ENCODE measurements around the gene SORBS2. TPM values are rescaled to one million over a fixed set of nuclear protein-coding genes. Genes with fewer than 3 reads are reported as not detected.
A peak's percentile ranks its signal among the peaks of the same experiment; 100 is the strongest.

Gene SORBS2
- polyA plus RNA-seq, 1 donor from 2014 or later: 46.0 TPM

- Histone ChIP-seq H3K79me2 (replicated peaks; ENCODE audit: insufficient read depth, low read length) (no peaks in the 10 kb centered on the region), H3K4me2 (ENCODE audit: low read length) (no peak overlapping the region), H3K27me3 (ENCODE audit: insufficient read depth, low read depth, low read length) (no peaks in the 10 kb centered on the region), H3F3A (ENCODE audit: insufficient read depth, low read length, poor library complexity, severe bottlenecking) (no peaks in the 10 kb centered on the region), H3K36me3 (ENCODE audit: insufficient read depth, low read length) (peaks cover 8% of the 10 kb centered on the region), H4K20me1 (ENCODE audit: insufficient read depth) (no peaks in the 10 kb centered on the region), H3K27ac (ENCODE audit: low read length) (no peak overlapping the region), H3K9ac (ENCODE audit: low read length) (no peak overlapping the region), H3K4me3 (ENCODE audit: low read length) (no peak overlapping the region), H2AFZ (ENCODE audit: low read depth, low read length) (no peak overlapping the region), H3K9me2 (ENCODE audit: insufficient read depth, low read length) (no peaks in the 10 kb centered on the region), H3K9me3 (ENCODE audit: low read length) (no peaks in the 10 kb centered on the region)
- no peak for TF ChIP-seq RAD21 (conservative IDR thresholded peaks at IDR 0.05)
- peak; percentile 13 for TF ChIP-seq POLR2AphosphoS5 (IDR thresholded peaks at IDR 0.05)
Measured at GRCh38 chr4:185637163-185637875, 174.7 kb downstream of the SORBS2 start.

- H3K27ac ChIP-seq (ENCODE audit: low read length): no peak overlapping the region
- no peaks in the 10 kb centered on the region for H3K9me2 ChIP-seq (ENCODE audit: insufficient read depth, low read length)
- H3K36me3 ChIP-seq (ENCODE audit: insufficient read depth, low read length): peaks cover 8% of the 10 kb centered on the region
- no peaks in the 10 kb centered on the region for H3K9me3 ChIP-seq (ENCODE audit: low read length)
- no peak overlapping the region for H3K9ac ChIP-seq (ENCODE audit: low read length)
- H2AFZ ChIP-seq (ENCODE audit: low read depth, low read length): no peak overlapping the region
- H4K20me1 ChIP-seq (ENCODE audit: insufficient read depth): no peaks in the 10 kb centered on the region
- TF ChIP-seq, protein P1, sequence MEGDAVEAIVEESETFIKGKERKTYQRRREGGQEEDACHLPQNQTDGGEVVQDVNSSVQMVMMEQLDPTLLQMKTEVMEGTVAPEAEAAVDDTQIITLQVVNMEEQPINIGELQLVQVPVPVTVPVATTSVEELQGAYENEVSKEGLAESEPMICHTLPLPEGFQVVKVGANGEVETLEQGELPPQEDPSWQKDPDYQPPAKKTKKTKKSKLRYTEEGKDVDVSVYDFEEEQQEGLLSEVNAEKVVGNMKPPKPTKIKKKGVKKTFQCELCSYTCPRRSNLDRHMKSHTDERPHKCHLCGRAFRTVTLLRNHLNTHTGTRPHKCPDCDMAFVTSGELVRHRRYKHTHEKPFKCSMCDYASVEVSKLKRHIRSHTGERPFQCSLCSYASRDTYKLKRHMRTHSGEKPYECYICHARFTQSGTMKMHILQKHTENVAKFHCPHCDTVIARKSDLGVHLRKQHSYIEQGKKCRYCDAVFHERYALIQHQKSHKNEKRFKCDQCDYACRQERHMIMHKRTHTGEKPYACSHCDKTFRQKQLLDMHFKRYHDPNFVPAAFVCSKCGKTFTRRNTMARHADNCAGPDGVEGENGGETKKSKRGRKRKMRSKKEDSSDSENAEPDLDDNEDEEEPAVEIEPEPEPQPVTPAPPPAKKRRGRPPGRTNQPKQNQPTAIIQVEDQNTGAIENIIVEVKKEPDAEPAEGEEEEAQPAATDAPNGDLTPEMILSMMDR (IDR thresholded peaks at IDR 0.05; ENCODE audit: poor library complexity, severe bottlenecking): peak; percentile 51
- no peak for TF ChIP-seq EZH2 (IDR thresholded peaks at IDR 0.05; ENCODE audit: borderline replicate concordance, insufficient read depth, low read length, poor library complexity, severe bottlenecking)
- TF ChIP-seq TAF1 (IDR thresholded peaks at IDR 0.05; ENCODE audit: low read depth): no peak
- H3K79me2 ChIP-seq (replicated peaks; ENCODE audit: insufficient read depth, low read length): no peaks in the 10 kb centered on the region
- no peak overlapping the region for H3K4me2 ChIP-seq (ENCODE audit: low read length)
- no peaks in the 10 kb centered on the region for H3K27me3 ChIP-seq (ENCODE audit: insufficient read depth, low read depth, low read length)
- H3F3A ChIP-seq (ENCODE audit: insufficient read depth, low read length, poor library complexity, severe bottlenecking): no peaks in the 10 kb centered on the region
- H3K4me3 ChIP-seq (ENCODE audit: low read length): no peak overlapping the region
Measured at GRCh38 chr4:185634066-185634652, 177.8 kb downstream of the SORBS2 start.

GRCh38 chr4:185626798-185627197 is 185.2 kb downstream of the SORBS2 start:
- Histone ChIP-seq H3K79me2 (replicated peaks; ENCODE audit: insufficient read depth, low read length) (no peaks in the 10 kb centered on the region), H2AFZ (ENCODE audit: low read depth, low read length) (no peak overlapping the region), H3K27me3 (ENCODE audit: insufficient read depth, low read depth, low read length) (no peaks in the 10 kb centered on the region), H3K27ac (ENCODE audit: low read length) (no peak overlapping the region), H4K20me1 (ENCODE audit: insufficient read depth) (no peaks in the 10 kb centered on the region), H3F3A (ENCODE audit: insufficient read depth, low read length, poor library complexity, severe bottlenecking) (no peaks in the 10 kb centered on the region), H3K9ac (ENCODE audit: low read length) (no peak overlapping the region), H3K9me3 (ENCODE audit: low read length) (no peaks in the 10 kb centered on the region), H3K36me3 (ENCODE audit: insufficient read depth, low read length) (peaks cover 11% of the 10 kb centered on the region), H3K9me2 (ENCODE audit: insufficient read depth, low read length) (no peaks in the 10 kb centered on the region), H3K4me3 (ENCODE audit: low read length) (no peak overlapping the region), H3K4me2 (ENCODE audit: low read length) (no peak overlapping the region)
- TF ChIP-seq MXI1 (conservative IDR thresholded peaks at IDR 0.05; ENCODE audit: poor library complexity, severe bottlenecking) (no peak), TAF1 (IDR thresholded peaks at IDR 0.05; ENCODE audit: low read depth) (no peak), RAD21 (conservative IDR thresholded peaks at IDR 0.05) (no peak)
- TF ChIP-seq, protein P1 (IDR thresholded peaks at IDR 0.05; ENCODE audit: poor library complexity, severe bottlenecking): no peak
